Islet of Langerhans (tissue), 1 donor: ENCODE data around the gene OSR1.
"Not testable (repeated sequence)": the region's sequence is repeated elsewhere in the genome, so short reads cannot be mapped to it uniquely, and the experiment has no call there.

ENCODE experiments used
- FAIRE-seq: peaks from one replicate; lab custom pipeline; 2011; peaks lifted over from hg19 to GRCh38; lab: Jason Lieb, UNC

OSR1 gene

DNA sequence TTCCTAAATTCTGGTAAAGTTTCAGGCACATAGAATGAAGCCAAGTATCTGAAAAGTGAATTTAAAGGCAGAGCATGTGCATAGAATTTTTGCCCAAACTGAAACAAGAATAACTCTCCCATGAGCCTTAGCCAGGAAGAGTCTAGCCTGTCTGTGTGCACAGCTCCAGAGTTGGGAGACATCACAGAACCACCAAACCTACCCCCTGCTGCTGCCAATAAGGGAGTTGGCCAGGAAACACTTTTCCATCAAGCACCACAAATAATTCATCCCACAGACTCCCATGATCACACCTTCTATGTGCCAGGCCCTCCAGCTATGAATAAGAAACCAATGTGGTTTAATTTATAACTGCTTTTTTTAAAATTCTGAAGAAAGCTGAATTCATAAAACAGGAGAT, 27.0 kb downstream of the OSR1 start:
- no peak for FAIRE-seq

DNA sequence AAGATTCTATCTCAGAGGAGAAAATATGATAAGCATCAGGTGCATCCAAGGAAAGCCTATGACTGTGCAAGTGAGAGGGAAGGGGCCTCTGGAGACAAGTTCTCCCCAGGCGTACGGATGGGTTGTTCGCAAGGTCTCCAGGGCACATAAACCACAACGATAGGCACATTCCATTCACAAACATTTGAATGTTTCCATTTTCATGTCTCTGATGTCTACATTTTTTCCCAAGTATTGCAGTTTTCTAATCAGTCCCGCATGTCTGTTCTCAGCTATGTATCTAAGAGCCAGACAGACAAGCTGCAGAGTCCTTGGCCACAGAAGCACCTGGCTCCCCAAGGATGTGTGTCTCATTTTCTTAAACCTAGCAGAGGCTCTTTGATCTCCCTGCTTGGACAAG, 28.0 kb downstream of the OSR1 start:
- FAIRE-seq = no peak

DNA sequence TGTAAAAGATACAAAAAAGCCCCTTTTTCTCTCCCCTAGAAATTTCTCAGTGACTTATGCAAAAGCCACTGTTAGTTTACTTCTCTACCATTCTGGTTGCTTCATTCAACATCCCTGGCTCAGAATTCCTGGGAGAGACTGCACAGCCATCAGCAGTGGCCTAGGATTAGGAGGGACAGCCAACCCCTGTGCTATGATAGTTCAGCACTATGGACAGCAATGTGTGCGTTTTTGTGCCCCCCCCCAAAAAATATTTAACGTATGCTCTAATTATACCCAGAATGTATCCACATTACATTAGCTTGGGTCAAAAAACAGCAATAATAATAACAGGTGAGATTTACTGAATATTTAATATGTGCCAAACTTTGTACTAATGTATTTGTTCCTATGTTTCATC, 29.0 kb downstream of the OSR1 start:
- FAIRE-seq = no peak

DNA sequence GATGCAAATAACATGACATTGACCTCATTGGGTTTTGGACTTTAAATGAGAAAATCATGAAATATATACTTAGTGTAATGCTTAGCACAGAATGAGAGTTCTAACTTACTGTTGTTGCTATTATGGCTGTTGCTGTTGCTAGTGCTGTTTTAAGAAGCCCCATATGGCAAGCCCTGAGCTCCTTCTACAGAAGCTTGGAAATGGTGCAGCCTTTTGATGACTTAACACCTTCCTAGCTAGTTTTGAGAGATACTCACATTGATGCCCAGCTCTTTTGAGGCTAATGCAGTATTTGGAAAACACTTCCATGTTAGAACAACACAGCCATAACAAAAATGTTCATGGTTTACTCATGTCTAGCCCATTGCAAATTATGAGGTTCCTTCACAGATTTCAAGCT, 30.9 kb downstream of the OSR1 start:
- no peak for FAIRE-seq

DNA sequence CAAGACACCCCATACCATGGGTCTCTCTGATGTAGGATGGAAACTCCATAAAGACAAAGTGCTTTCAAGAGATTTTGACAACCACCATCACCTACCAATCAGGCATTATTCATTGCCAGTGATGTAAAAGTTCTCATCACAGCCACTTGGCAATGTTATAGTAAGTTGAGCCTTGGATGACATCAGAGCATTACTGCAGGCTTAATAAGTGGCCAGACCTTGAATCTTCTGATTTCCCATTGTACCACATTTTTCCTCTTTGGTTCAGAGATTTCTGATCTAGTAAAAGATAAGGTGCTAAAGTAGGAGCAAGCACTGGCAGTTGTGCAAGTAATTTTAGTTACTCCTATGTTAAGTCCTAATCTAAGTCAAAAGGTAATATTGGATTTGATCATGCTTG, 36.5 kb downstream of the OSR1 start:
- no peak for FAIRE-seq

DNA sequence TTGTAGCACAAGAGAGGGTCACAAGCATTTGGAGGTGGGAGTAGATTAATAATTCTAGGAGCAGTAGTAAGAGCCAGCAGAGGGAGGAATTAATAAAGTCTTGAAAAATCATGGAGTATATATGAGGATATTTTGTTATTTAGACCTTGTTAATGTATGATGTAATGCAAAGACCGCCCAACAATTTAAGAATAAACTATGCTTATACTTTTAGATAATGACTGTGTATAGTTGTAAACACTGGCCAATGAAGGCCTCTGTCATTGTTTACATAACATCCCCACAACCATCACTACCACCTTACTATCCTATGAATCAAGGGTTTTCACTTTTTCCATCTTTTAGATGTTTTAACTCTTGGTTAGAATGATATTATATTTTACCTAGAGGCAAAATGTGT, 37.6 kb downstream of the OSR1 start:
- no peak for FAIRE-seq

DNA sequence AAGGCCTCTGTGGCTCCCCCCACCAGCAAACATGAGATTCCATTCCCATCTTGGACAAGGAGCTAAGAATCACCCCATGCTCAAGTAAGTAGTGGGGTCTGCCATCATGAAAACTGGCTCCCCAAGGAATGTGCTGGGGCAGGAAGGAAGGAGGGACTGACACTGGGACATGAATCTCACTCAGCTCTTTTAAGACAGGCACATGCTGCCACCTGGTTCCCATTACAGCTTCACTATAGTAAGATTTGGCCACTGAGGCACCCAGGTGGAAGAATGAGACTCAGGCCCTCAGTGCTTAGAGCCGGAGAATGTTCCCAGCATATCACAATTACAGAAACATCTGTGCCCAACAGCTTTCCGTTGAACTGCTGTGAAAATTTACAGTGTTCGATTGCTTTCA, 38.7 kb downstream of the OSR1 start:
- FAIRE-seq = no peak

DNA sequence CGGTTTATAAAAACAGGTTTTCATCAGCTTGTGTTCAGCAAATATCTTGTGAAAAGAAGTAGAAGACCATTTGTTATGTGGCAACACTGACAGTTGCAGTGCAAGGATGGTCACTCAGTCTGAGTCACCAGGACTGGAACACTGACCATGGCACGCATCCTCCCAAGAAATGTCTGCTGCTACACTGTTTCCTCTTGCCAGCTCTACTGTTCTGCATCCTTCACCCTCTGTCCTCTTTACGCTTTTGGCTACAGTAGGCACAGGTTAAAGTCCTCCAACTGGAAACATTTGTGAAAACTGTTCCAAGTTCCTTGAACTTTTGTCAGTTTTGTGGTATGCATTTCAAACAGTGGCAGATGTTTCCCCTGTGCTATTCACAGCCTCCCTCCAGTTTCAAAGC, 39.4 kb downstream of the OSR1 start:
- FAIRE-seq = no peak

DNA sequence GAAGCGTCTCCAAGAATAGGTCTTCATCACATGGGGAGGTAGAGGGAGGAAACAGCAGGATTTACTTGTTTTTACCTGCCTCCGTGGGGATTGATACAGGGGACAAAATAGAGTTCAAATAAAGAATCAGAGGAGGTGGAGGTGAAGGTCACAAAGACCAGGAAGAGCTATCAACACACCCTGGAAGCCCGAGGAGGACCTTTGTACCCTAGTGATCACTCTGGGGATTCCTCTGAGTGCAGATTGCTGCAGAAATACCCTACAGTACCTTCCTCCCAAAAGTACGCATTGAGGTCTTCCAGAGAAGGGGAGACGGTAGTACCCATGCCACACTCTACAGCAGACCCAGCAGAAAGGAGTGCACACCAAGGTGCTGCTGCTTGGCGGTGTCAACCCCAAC, 44.9 kb downstream of the OSR1 start:
- no peak for FAIRE-seq

DNA sequence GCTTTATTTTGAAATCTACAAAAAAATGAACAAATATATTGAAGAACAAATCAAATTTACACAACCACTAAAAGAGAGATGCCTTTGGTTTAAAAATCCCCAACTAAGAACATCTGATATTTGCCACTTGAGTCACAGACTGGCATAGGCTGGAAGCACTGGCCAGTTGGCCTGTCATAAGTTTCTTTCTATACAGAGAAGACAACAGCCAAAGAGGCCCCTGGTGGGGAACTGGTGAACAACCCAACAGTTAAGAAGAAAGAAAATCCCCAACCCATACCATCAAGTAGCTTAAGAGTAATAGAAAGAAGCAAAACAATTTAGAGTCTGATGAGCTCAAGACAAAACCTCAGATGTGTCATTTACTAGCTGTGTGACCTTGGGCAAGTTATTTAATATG, 45.5 kb downstream of the OSR1 start:
- FAIRE-seq = no peak

DNA sequence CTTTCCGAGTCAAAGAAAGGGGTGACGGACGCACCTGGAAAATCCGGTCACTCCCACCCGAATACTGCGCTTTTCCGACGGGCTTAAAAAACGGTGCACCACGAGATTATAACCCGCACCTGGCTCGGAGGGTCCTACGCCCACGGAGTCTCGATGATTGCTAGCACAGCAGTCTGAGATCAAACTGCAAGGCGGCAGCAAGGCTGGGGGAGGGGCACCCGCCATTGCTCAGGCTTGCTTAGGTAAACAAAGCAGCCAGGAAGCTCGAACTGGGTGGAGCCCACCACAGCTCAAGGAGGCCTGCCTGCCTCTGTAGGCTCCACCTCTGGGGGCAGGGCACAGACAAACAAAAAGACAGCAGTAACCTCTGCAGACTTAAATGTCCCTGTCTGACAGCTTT, 52.4 kb downstream of the OSR1 start:
- not testable (repeated sequence) for FAIRE-seq

DNA sequence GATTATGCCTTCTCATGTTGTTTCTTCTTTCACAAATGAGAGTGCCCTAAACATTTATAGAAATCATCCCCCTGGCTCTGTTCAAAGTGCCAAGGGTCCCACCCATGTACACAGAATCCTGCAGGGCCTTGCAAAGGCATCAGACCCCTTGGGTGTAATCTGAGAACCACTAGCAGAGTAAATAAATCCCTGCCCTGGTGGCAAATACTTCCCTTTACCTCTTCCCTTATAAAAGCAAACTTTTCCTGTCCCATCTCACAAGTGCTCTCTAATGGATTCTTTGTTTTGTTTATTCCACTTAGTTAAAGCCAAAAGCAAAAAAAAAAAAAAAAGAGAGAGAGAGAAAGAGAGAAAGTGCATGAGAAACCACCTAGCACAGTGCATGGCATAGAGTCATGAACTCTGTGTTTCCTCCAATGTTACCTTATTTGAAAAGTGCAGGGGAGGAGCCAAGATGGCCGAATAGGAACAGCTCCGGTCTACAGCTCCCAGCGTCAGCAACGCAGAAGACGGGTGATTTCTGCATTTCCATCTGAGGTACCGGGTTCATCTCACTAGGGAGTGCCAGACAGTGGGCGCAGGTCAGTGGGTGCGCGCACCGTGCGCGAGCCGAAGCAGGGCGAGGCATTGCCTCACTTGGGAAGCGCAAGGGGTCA, 52.9 kb downstream of the OSR1 start:
- FAIRE-seq = not testable (repeated sequence)

DNA sequence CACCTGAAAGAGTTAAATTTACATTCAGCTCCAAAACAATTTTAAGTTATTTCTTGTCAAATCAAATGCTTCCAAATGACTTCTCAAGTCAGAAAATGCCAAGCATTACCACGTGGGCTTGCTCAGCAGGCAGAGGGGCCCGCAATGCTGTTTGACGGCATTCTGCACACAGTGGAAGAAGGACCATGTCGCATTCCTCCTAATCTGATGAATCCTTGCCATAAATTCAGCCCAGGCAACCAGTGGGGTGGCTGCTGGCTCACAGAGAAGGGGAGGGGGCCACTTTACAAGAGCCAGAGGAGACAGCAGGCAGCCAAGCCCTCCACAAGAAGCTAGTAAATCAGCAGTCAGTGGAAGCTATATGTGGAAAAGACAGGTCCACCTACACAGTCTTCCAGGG, 56.7 kb downstream of the OSR1 start:
- FAIRE-seq = no peak
